H1 (cell line): ENCODE results near the gene ZBED5.

Experiments
- CTCF ChIP-seq, 3 experiments: IDR thresholded peaks; 1 replicate in 2 of 3; 2 replicates in 1 of 3; pipeline versions ENCODE4 v1.5.1 to v1.6.1; 2011; ENCODE audit warnings: low read length in 3 of 3, mild to moderate bottlenecking in 3 of 3, inconsistent platforms in 2 of 3, low read depth in 1 of 3, moderate library complexity in 1 of 3; ENCODE audit not compliant: insufficient read depth in 1 of 3; ENCODE audit errors: control extremely low read depth in 1 of 3
- TF ChIP-seq, protein P1 (sequence below): fragments of 300-600 bp; sonication (generic); IDR thresholded peaks from 2 replicates; pipeline ENCODE4 v1.7.1; 2012; ENCODE audit warnings: low read length, moderate library complexity, mild to moderate bottlenecking, inconsistent platforms; ENCODE audit not compliant: insufficient replicate concordance

GRCh38 chr11:10864688-10865087, 6.8 kb upstream of the ZBED5 start:
- TF ChIP-seq, protein P1, sequence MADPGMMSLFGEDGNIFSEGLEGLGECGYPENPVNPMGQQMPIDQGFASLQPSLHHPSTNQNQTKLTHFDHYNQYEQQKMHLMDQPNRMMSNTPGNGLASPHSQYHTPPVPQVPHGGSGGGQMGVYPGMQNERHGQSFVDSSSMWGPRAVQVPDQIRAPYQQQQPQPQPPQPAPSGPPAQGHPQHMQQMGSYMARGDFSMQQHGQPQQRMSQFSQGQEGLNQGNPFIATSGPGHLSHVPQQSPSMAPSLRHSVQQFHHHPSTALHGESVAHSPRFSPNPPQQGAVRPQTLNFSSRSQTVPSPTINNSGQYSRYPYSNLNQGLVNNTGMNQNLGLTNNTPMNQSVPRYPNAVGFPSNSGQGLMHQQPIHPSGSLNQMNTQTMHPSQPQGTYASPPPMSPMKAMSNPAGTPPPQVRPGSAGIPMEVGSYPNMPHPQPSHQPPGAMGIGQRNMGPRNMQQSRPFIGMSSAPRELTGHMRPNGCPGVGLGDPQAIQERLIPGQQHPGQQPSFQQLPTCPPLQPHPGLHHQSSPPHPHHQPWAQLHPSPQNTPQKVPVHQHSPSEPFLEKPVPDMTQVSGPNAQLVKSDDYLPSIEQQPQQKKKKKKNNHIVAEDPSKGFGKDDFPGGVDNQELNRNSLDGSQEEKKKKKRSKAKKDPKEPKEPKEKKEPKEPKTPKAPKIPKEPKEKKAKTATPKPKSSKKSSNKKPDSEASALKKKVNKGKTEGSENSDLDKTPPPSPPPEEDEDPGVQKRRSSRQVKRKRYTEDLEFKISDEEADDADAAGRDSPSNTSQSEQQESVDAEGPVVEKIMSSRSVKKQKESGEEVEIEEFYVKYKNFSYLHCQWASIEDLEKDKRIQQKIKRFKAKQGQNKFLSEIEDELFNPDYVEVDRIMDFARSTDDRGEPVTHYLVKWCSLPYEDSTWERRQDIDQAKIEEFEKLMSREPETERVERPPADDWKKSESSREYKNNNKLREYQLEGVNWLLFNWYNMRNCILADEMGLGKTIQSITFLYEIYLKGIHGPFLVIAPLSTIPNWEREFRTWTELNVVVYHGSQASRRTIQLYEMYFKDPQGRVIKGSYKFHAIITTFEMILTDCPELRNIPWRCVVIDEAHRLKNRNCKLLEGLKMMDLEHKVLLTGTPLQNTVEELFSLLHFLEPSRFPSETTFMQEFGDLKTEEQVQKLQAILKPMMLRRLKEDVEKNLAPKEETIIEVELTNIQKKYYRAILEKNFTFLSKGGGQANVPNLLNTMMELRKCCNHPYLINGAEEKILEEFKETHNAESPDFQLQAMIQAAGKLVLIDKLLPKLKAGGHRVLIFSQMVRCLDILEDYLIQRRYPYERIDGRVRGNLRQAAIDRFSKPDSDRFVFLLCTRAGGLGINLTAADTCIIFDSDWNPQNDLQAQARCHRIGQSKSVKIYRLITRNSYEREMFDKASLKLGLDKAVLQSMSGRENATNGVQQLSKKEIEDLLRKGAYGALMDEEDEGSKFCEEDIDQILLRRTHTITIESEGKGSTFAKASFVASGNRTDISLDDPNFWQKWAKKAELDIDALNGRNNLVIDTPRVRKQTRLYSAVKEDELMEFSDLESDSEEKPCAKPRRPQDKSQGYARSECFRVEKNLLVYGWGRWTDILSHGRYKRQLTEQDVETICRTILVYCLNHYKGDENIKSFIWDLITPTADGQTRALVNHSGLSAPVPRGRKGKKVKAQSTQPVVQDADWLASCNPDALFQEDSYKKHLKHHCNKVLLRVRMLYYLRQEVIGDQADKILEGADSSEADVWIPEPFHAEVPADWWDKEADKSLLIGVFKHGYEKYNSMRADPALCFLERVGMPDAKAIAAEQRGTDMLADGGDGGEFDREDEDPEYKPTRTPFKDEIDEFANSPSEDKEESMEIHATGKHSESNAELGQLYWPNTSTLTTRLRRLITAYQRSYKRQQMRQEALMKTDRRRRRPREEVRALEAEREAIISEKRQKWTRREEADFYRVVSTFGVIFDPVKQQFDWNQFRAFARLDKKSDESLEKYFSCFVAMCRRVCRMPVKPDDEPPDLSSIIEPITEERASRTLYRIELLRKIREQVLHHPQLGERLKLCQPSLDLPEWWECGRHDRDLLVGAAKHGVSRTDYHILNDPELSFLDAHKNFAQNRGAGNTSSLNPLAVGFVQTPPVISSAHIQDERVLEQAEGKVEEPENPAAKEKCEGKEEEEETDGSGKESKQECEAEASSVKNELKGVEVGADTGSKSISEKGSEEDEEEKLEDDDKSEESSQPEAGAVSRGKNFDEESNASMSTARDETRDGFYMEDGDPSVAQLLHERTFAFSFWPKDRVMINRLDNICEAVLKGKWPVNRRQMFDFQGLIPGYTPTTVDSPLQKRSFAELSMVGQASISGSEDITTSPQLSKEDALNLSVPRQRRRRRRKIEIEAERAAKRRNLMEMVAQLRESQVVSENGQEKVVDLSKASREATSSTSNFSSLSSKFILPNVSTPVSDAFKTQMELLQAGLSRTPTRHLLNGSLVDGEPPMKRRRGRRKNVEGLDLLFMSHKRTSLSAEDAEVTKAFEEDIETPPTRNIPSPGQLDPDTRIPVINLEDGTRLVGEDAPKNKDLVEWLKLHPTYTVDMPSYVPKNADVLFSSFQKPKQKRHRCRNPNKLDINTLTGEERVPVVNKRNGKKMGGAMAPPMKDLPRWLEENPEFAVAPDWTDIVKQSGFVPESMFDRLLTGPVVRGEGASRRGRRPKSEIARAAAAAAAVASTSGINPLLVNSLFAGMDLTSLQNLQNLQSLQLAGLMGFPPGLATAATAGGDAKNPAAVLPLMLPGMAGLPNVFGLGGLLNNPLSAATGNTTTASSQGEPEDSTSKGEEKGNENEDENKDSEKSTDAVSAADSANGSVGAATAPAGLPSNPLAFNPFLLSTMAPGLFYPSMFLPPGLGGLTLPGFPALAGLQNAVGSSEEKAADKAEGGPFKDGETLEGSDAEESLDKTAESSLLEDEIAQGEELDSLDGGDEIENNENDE: no peak
- no peak for TF ChIP-seq CTCF (IDR thresholded peaks at IDR 0.05; ENCODE audit: control extremely low read depth in 1 of 3, insufficient read depth in 1 of 3, low read depth in 1 of 3, low read length in 3 of 3)
